K562 (cell line): ENCODE measurements around the gene ACTRT2. TPM values are rescaled to one million over a fixed set of nuclear protein-coding genes. Genes with fewer than 3 reads are reported as not detected.

Source experiments
- ESRRB ChIP-seq: fragments of 250-450 bp; sonication (Bioruptor Pico); IDR thresholded peaks from 2 replicates; pipeline ENCODE4 v1.5.0; 2020; ENCODE audit warnings: mild to moderate bottlenecking, moderate library complexity, borderline replicate concordance
- HSF4 ChIP-seq: fragments of 250-450 bp; sonication (Bioruptor Pico); IDR thresholded peaks from 2 replicates; pipeline ENCODE4 v2.1.2; 2022; ENCODE audit warnings: mild to moderate bottlenecking, moderate library complexity, borderline replicate concordance
- MGA ChIP-seq: fragments of 450-650 bp; IDR thresholded peaks from 2 replicates; pipeline ENCODE4 v1.6.1; 2016; ENCODE audit warnings: mild to moderate bottlenecking, moderate library complexity
- TCFL5 ChIP-seq: fragments of 250-450 bp; sonication (Bioruptor Pico); conservative IDR thresholded peaks from 2 replicates; pipeline ENCODE4 v1.6.1; 2021; ENCODE audit warnings: mild to moderate bottlenecking, moderate library complexity, matching md5 sums
- USF1 ChIP-seq: sonication (generic); formaldehyde crosslinking; IDR thresholded peaks from 2 replicates; pipeline ENCODE4 v1.9.0; 2022; ENCODE audit warnings: mild to moderate bottlenecking, missing genetic modification reagents
- ZNF384 ChIP-seq: IDR thresholded peaks from 2 replicates; pipeline ENCODE4 v1.6.1; 2012; ENCODE audit warnings: low read depth, low read length, improper control_type of control experiment
- polyA plus RNA-seq, 8 experiments: library from polyadenylated mRNA; depleted of rRNA in 4 of 8; stranded (reverse) in 5 of 8; unstranded in 3 of 8; fragments of >200 nt; fragmentation: Nextera tagmentation in 2 of 8; fragmentation: Illumina TruSeq in 1 of 8; extraction: Ambion mirVana in 2 of 8; extraction: Trizol in 1 of 8; gene quantifications; 2 replicates each; pipeline versions ENCODE4 v1.2.1 to v1.2.3, GENCODE V29; 2011 to 2014; ENCODE audit warnings: inconsistent platforms in 1 of 8, missing spikeins in 1 of 8
- total RNA-seq, 7 experiments: library from RNA; depleted of rRNA in 6 of 7; stranded (reverse); fragments of >200 nt in 6 of 7; fragmentation: Illumina TruSeq in 2 of 7; extraction: Trizol in 2 of 7; gene quantifications; 2 replicates each; pipeline versions ENCODE4 v1.2.1 to v1.2.3, GENCODE V29; 2011 to 2021; ENCODE audit warnings: low replicate concordance in 1 of 7

Gene ACTRT2
- total and polyA plus RNA-seq, 9 of the 15 experiments (the other 6 are each of a cell fraction or from before 2014, with no cell fraction given) = not detected

GRCh38 chr1:2975466-2976179 is 45.6 kb upstream of the ACTRT2 start (continued):
- TF ChIP-seq MGA = no peak
- TF ChIP-seq TCFL5 (CRISPR knock-in tag) = no peak
- no peak for TF ChIP-seq HSF4 (CRISPR knock-in tag)
- no peak for TF ChIP-seq ESRRB (CRISPR knock-in tag)
- TF ChIP-seq ZNF384 = no peak
- TF ChIP-seq USF1 (CRISPR knock-in tag) = no peak
